Panc1 (cell line): ENCODE results near the gene MAPRE2. TPM values are rescaled to one million over a fixed set of nuclear protein-coding genes. Genes with fewer than 3 reads are reported as not detected.

Experiments used
- ATAC-seq: fragments of 200-7000 bp; cut with Tn5 transposase; 2 replicates; pipeline ENCODE4 v1.9.1; 2020; ENCODE audit warnings: mild to moderate bottlenecking, moderate library complexity
- BruUV-seq: library from RNA; stranded (reverse); fragments of 400-500 nt; replicated peaks from 2 replicates; lab custom pipeline; 2021; lab: Mats Ljungman, UMichigan
- CTCF ChIA-PET: fragments of 300-600 bp; sonication (Branson Sonifier 250); formaldehyde crosslinking; loops from one replicate; lab custom pipeline; 2022; ENCODE audit warnings: antibody characterized with exemption; lab: Charles Lee
- POLR2A ChIA-PET: fragments of 300-600 bp; sonication (Branson Sonifier 250); formaldehyde crosslinking; loops from one replicate; lab custom pipeline; 2022; ENCODE audit warnings: antibody characterized with exemption; lab: Charles Lee
- DNase-seq: peaks from one replicate; pipeline ENCODE4 v3.0.0-alpha.2; 2010; ENCODE audit warnings: low read depth, low spot score
- H3K27ac ChIP-seq: 2 replicates; pipeline ENCODE4 v1.5.1; 2011; ENCODE audit warnings: mild to moderate bottlenecking, low read length, inconsistent platforms
- H3K27me3 ChIP-seq: fragments of 200-500 bp; sonication (Bioruptor generic); 2 replicates; pipeline ENCODE4 v1.6.0; 2014; ENCODE audit warnings: low read length, inconsistent platforms; ENCODE audit not compliant: control insufficient read depth, insufficient read depth
- H3K36me3 ChIP-seq: fragments of 200-500 bp; sonication (Bioruptor generic); 2 replicates; pipeline ENCODE4 v1.5.1; 2014; ENCODE audit warnings: inconsistent platforms, mild to moderate bottlenecking, low read length, moderate library complexity; ENCODE audit not compliant: control insufficient read depth, insufficient read depth
- H3K4me1 ChIP-seq: 2 replicates; pipeline ENCODE4 v1.5.1; 2011; ENCODE audit warnings: inconsistent platforms, mild to moderate bottlenecking, low read length, moderate library complexity; ENCODE audit not compliant: control insufficient read depth, insufficient read depth
- H3K4me3 ChIP-seq, 2 experiments: 2 replicates each; pipeline ENCODE4 v1.5.1; 2011 to 2012; ENCODE audit warnings: low read depth in 2 of 2, low read length in 2 of 2, mild to moderate bottlenecking in 2 of 2, inconsistent platforms in 1 of 2, moderate library complexity in 1 of 2
- H3K9me3 ChIP-seq: fragments of 200-500 bp; sonication (Bioruptor generic); 2 replicates; pipeline ENCODE4 v1.5.1; 2014; ENCODE audit warnings: low read depth, mild to moderate bottlenecking, inconsistent platforms, low read length, moderate library complexity; ENCODE audit not compliant: control insufficient read depth, insufficient read depth
- CTCF ChIP-seq: fragments of 450-650 bp; IDR thresholded peaks from 2 replicates; pipeline ENCODE4 v1.5.1; 2017; ENCODE audit warnings: mild to moderate bottlenecking
- POLR2AphosphoS5 ChIP-seq: IDR thresholded peaks from 2 replicates; pipeline ENCODE4 v1.6.1; 2012; ENCODE audit warnings: mild to moderate bottlenecking, low read depth, low read length, moderate library complexity
- REST ChIP-seq, 2 experiments: IDR thresholded peaks; 2 replicates each; pipeline ENCODE4 v1.6.1; 2011 to 2012; ENCODE audit warnings: low read depth in 2 of 2, control low read depth in 1 of 2, low read length in 1 of 2, mild to moderate bottlenecking in 1 of 2, moderate library complexity in 1 of 2; ENCODE audit not compliant: insufficient read depth in 1 of 2
- SIN3A ChIP-seq: IDR thresholded peaks from 2 replicates; pipeline ENCODE4 v1.6.1; 2012; ENCODE audit warnings: low read depth, mild to moderate bottlenecking, low read length, moderate library complexity, borderline replicate concordance; ENCODE audit not compliant: insufficient read depth
- TCF7L2 ChIP-seq: IDR thresholded peaks from 2 replicates; pipeline ENCODE4 v1.6.1; 2011; ENCODE audit warnings: mild to moderate bottlenecking, low read depth, low read length, inconsistent platforms
- in situ Hi-C: cut with HindIII; loops from 2 replicates; pipeline ENCODE4 v1.10.0; 2016; ENCODE audit warnings: low sequenced_read_pairs, low pct_unique_long_range_greater_than_20kb
- intact Hi-C: fragments of 100-400 bp; cut with micrococcal nuclease; formaldehyde crosslinking; loops from one replicate; pipeline ENCODE4 v1.10.0; 2022; ENCODE audit not compliant: unreplicated experiment
- total RNA-seq: library from RNA; stranded (reverse); gene quantifications from one replicate; pipeline ENCODE4 v1.2.1, GENCODE V29; 2021; ENCODE audit not compliant: unreplicated experiment

MAPRE2 gene
- total RNA-seq, 1 experiment from 2014 or later: 14.1 TPM

- intact Hi-C loops: no loop called here
- POLR2A ChIA-PET: no interaction called here
- Histone ChIP-seq H3K9me3 (no peaks in the 10 kb centered on the region), H3K27ac (no peak overlapping the region), H3K4me1 (no peaks in the 10 kb centered on the region), H3K4me3 (no peak overlapping the region), H3K27me3 (no peaks in the 10 kb centered on the region), H3K36me3 (no peaks in the 10 kb centered on the region)
- ATAC-seq (no peak), DNase-seq (no peak)
- CTCF ChIA-PET: no interaction called here
- no TSS peak for BruUV-seq
- no peak for TF ChIP-seq REST (IDR thresholded peaks at IDR 0.05; ENCODE audit: insufficient read depth in 1 of 2, low read depth in 2 of 2, low read length in 1 of 2)
- no peak for TF ChIP-seq CTCF
- TF ChIP-seq TCF7L2: no peak
- TF ChIP-seq POLR2AphosphoS5: no peak
- TF ChIP-seq SIN3A: no peak
- in situ Hi-C loops: no loop called here
Measured at GRCh38 chr18:35155398-35156117, 114.3 kb downstream of the MAPRE2 start.

GRCh38 chr18:35157181-35157580 is 116.0 kb downstream of the MAPRE2 start:
- Histone ChIP-seq H3K4me3 (no peak overlapping the region), H3K4me1 (no peaks in the 10 kb centered on the region), H3K27me3 (no peaks in the 10 kb centered on the region), H3K27ac (no peak overlapping the region), H3K9me3 (no peaks in the 10 kb centered on the region), H3K36me3 (no peaks in the 10 kb centered on the region)
- no peak for TF ChIP-seq CTCF
- TF ChIP-seq POLR2AphosphoS5: no peak
- TF ChIP-seq REST (IDR thresholded peaks at IDR 0.05; ENCODE audit: insufficient read depth in 1 of 2, low read depth in 2 of 2, low read length in 1 of 2): no peak
- no peak for TF ChIP-seq TCF7L2
- TF ChIP-seq SIN3A: no peak
- no peak for DNase-seq
- no TSS peak for BruUV-seq
- ChIA-PET POLR2A (no interaction called here), CTCF (interaction anchor here (0.8 kb wide), 1 partner anchor 254 kb away, joined by 5 read pairs; no protein-coding TSS in a partner anchor)
- intact Hi-C loops (no loop called here), in situ Hi-C loops (no loop called here)
- ATAC-seq: no peak
